HG03521 (cell line): Measurements from ENCODE around the gene HSPB1.
"Not testable (repeated sequence)": the region's sequence is repeated elsewhere in the genome, so short reads cannot be mapped to it uniquely, and the experiment has no call there.

Experiments
- ATAC-seq: cut with Tn5 transposase; IDR thresholded peaks from one replicate; pipeline ENCODE4 v1.9.1; 2021; ENCODE audit warnings: mild to moderate bottlenecking, moderate library complexity; ENCODE audit not compliant: unreplicated experiment

Gene HSPB1

DNA sequence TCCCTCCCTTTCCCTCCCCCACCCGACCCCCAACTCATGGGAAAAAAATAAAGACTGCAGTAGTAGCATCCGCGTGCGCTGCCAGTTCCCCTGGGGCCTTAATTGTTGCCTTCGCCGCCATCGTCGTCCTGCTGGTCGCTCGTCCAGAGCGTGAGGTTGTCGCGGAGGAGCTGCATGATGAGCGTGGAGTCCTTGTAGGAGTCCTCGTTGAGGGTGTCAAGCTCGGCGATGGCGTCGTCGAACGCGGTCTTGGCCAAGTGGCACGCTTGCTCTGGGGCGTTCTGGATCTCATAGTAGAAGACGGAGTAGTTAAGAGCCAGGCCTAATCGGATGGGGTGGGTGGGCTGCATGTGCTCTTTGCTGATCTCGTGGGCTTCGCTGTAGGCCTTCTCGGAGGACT is 27.0 kb downstream of the HSPB1 start:
- no peak for ATAC-seq

DNA sequence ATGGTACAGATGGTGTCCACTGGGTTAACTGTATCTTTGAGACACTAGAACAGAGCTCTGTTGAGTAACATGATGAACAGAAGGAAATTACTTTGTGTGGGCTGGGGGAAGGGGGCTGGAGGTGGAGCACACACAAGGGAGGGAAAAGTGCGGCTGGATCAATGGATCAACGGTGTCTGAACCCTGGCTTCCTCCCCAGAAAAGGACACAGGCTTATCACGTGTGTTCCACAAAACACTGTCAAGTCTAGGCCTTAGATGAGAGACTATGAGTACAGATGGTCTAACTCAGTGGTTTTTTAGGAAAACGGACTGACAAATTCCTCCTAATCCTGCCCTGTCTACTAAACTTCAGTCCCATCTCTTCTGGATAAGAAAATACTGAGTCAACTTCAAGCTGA is 27.8 kb downstream of the HSPB1 start:
- no peak for ATAC-seq

DNA sequence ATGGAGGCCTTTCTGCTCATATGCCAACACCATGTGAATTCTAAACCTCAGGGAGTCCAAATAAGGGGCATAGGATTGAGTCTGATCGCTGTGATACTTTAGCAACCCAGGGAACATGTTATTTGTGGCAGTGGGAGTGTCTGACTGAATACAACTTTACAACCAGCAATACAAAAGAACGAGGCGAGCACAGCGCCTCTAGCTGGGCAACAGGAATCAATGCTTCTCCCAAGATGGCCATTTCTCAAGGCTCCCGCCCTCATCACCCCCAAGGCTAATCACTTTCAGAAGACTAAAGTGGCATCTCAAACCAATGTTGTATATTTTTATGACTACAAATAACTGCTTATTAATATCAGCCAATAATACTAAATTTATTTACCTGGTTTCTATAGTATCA is 28.2 kb downstream of the HSPB1 start:
- ATAC-seq, result no peak

GRCh38 chr7:76332078-76332477 is 29.6 kb downstream of the HSPB1 start:
- no peak for ATAC-seq

DNA sequence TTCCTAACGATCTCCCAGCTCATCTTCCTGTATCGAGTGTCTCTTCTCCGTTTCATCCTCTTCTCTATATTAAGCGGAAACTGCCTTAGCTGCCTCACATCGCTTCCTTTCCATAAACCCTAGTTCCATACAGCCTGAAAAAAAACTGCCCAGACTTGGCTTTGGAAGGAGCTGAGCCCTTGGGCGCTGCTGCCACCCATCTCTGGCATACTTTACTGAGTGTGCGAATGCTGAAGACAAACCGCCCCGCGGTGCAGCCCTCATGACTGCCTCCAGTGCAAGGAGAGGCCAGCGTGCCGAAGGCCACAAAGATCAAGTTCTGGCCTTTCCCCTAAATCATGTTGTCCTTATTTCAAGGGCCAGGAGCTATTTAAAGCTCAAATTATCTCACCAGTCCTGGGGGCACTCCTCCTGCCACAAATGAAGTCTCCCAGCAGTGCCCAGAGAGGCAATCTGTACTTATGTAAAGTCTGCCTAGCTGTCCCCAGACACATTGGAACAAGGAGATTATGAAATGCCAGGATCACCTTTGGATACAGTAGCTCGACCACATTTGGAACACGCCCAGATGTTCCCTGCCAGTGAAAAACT is 31.1 kb downstream of the HSPB1 start:
- ATAC-seq, result no peak

DNA sequence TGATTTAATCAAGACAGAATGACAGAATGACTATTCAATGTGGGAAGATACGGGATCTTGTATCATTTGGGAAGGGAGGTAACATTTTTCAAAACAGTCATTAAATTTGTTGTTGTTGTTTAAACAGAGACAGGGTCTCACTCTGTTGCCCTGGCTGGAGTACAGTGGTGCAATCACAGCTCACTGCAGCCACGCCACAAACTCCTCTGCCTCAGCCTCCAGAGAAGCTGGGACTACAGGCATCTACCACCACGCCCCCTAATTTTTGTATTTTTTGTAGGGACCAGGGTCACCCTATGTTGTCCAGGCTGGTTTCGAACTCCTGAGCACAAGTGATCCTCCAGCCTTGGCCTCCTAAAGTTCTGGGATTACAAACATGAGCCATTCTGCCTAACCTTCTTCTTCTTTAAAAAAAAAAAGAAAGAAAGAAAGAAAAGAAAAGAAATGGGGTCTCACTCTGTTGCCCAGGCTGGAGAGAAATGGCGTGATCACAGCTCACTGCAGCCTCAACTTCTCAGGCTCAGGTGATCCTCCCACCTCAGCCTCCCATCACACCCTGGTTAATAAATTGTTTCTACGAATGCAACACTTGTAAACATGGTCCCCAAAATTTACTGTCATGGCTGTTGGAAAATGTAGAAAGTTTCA is 32.0 kb downstream of the HSPB1 start:
- no peak for ATAC-seq

DNA sequence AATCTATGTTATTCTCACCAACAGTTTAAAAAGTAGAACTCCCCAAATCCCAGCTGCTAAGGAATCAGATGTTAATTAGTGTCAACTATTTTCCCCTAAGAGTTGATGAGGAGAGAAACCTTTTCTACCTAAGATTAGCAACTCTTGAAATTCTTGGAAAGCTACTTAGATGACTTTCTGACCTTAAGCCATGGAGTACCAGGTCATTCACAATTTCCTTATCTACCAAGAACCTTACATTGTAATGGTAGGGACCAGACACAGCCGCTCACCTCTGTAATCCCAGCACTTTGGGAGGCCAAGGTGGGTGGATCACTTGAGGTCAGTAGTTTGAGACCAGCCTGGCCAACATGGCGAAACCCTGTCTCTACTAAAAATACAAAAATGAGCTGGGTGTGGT is 32.9 kb downstream of the HSPB1 start:
- ATAC-seq, result not testable (repeated sequence)

GRCh38 chr7:76336094-76336493 is 33.6 kb downstream of the HSPB1 start:
- no peak for ATAC-seq

- ATAC-seq, result no peak
Measured at GRCh38 chr7:76337147-76337546, 34.7 kb downstream of the HSPB1 start.

GRCh38 chr7:76338298-76339084 is 36.0 kb downstream of the HSPB1 start:
- ATAC-seq, result no peak

GRCh38 chr7:76340617-76341131 is 38.2 kb downstream of the HSPB1 start:
- ATAC-seq, result no peak

DNA sequence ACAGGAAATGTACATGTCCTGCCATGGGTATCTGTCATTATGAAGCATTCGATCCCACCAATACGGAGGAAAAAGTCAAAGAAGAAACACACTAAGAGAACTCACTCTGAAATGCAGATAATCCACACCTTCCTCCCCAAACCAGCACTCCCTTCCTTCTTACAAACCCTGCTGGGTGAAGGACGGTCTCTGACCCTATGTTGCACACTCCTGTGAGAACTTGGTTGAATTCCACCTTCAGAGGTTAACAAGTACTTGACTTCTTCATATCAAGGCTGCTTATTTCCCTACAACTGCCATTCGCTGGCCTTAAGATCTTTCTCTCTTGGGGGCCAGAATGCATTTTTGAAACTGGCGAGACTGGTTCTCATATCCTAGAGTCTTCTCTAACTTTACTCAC is 39.7 kb downstream of the HSPB1 start:
- ATAC-seq, result no peak

GRCh38 chr7:76343294-76343930 is 40.9 kb downstream of the HSPB1 start:
- ATAC-seq, result no peak

DNA sequence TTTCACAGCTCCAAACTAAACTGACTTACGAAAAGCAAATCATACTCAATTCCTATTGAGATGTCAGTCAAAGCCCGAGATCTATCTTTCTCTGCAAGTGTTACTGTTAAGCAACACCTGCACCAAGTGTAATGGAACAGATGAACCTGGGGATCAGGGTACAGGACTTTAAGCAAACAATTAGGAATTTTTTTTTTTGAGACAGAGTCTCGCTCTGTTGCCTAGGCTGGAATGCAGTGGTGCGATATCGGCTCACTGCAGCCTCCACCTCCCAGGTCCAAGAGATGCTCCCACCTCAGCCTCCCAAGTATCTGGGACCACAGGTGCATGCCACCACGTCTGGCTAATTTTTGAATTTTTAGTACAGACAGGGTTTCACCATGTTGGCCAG is 41.5 kb downstream of the HSPB1 start:
- ATAC-seq, result no peak

DNA sequence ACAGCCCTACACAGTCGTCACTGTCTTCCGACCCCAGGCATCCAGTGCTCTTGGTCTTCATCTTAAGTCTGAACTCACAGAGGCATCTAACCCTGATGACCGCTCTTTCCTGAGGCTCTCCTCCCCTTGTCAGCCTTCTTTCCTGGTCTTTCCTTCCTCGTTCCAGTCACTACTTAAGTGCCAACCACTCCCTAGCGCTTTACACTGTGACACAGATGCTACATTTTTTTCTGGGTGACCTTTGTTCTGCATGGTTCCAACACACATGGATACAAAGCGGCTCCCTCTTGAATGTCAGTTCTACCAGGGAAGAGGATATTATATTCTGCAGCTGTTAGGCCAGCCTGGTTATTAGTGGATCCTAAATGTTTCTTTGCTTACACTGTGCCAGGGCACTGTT is 43.6 kb downstream of the HSPB1 start:
- ATAC-seq, result no peak

- no peak for ATAC-seq
Measured at GRCh38 chr7:76346778-76347177, 44.3 kb downstream of the HSPB1 start.

- no peak for ATAC-seq
Measured at GRCh38 chr7:76347710-76348109, 45.2 kb downstream of the HSPB1 start.

DNA sequence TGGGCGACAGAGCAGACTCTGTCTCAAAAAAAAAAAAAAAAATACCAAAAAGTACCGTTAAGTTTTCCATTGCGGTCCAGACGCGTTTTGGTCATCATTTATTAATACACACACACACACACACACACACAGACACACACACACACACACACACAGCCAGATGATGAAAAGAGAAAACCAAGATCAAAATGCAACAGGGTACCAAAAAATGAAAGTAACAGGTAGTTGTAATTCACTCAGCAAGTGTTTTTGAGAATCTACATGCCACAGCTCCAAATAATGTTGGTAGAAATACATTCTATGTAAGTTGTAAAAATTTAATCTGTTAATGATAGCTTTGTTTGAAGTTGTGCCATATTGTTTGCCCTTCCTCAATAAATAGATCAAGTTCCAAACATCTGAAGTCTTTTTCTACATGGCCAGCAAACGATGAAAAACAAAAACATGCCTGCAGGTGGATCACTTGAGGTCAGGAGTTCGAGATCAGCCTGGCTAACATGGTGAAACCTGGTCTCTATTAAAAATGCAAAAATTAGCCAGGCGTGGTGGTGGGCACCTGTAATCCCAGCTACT is 46.9 kb downstream of the HSPB1 start:
- no peak for ATAC-seq

GRCh38 chr7:76351372-76351771 is 48.9 kb downstream of the HSPB1 start:
- no peak for ATAC-seq

GRCh38 chr7:76352193-76352592 is 49.7 kb downstream of the HSPB1 start:
- no peak for ATAC-seq

- no peak for ATAC-seq
Measured at GRCh38 chr7:76353744-76354143, 51.3 kb downstream of the HSPB1 start.
